Pancreas (tissue), 10 donors: ENCODE measurements around the gene ATP8B3. TPM values are rescaled to one million over a fixed set of nuclear protein-coding genes. Genes with fewer than 3 reads are reported as not detected.

Experiments
- ATAC-seq, 4 donors: fragments of 200-7000 bp; cut with Tn5 transposase; one replicate each; pipeline versions ENCODE4 v1.8.0 to v1.9.1; 2020; ENCODE audit warnings: mild to moderate bottlenecking in 4 of 4, moderate library complexity in 4 of 4
- DNase-seq, 6 donors: peaks; one replicate each; pipeline ENCODE4 v3.0.0-alpha.2; 2020
- FAIRE-seq: peaks from 2 replicates; lab custom pipeline; 2012; peaks lifted over from hg19 to GRCh38; lab: Jason Lieb, UNC
- H3K27ac ChIP-seq, 4 donors: fragments of 200-600 bp; sonication (generic); 1 replicate in 3 of 4; 2 replicates in 1 of 4; pipeline versions ENCODE4 v1.5.0 to v1.8.0; 2020
- H3K27me3 ChIP-seq, 4 donors: fragments of 200-600 bp; one replicate each; pipeline ENCODE4 v1.8.0; 2021
- H3K36me3 ChIP-seq, 3 donors: fragments of 200-600 bp; sonication (generic) in 1 of 3; one replicate each; pipeline versions ENCODE4 v1.5.0 to v1.8.0; 2020 to 2021
- H3K4me1 ChIP-seq, 3 donors: fragments of 200-600 bp; one replicate each; pipeline ENCODE4 v1.8.0; 2021
- H3K4me3 ChIP-seq, 4 donors: fragments of 200-600 bp; sonication (generic) in 2 of 4; one replicate each; pipeline versions ENCODE4 v1.5.0 to v1.8.0; 2020 to 2021
- H3K9me3 ChIP-seq, 4 donors: fragments of 200-600 bp; one replicate each; pipeline ENCODE4 v1.8.0; 2021
- CTCF ChIP-seq, 4 donors: fragments of 200-600 bp; sonication (generic) in 3 of 4; IDR thresholded peaks; one replicate each; pipeline versions ENCODE4 v1.5.0 to v1.8.0; 2021; ENCODE audit warnings: antibody characterized with exemption in 4 of 4
- WGBS, 2 donors: extraction: QIAGEN DNeasy Blood & Tissue Kit; methylation state at CpG; one replicate each; pipeline ENCODE4 v1.1.7; 2013; 5-methylcytosine and 5-hydroxymethylcytosine counted together
- intact Hi-C, 3 donors: fragments of 100-400 bp; cut with DNase I; formaldehyde crosslinking; loops; one replicate each; pipeline versions ENCODE4 v1.11.1 to v1.14.2; 2022
- polyA plus RNA-seq, 2 donors: library from polyadenylated mRNA; stranded (reverse); fragments of 200-250 nt; gene quantifications; one replicate each; pipeline ENCODE4 v1.2.3, GENCODE V29; 2013
- total RNA-seq, 6 donors: library from RNA; stranded (reverse); fragmentation: NEBNext Ultra II Directional in 4 of 6; extraction: Animal tissue kit (Norgen Biotek cat#: 25700) in 4 of 6; gene quantifications; one replicate each; pipeline versions ENCODE4 v1.2.1 to v1.2.4, GENCODE V29; 2021 to 2023
- donor health status: healthy with polysubstance abuse.
- donor health status: DM: no; HTN: no; CAD: no; lungs with moderate emphysema.
- donor health status: DM: no; HTN: no; CAD: no.
- donor health status: control.
- donor health status: control.
- donor health status: Bipolar disorder and iron deficiency.
- donor health status: DM: yes; HTN: yes; CAD: no.
- donor health status: DM: no; HTN: no; CAD: no.
- donor health status: DM: no; HTN: no; CAD: no.
- donor health status: DM: yes; HTN: yes; CAD: no.

The ATP8B3 gene
- total and polyA plus RNA-seq, 8 donors, result 0.32 to 1.1 (median 0.54) TPM

DNA sequence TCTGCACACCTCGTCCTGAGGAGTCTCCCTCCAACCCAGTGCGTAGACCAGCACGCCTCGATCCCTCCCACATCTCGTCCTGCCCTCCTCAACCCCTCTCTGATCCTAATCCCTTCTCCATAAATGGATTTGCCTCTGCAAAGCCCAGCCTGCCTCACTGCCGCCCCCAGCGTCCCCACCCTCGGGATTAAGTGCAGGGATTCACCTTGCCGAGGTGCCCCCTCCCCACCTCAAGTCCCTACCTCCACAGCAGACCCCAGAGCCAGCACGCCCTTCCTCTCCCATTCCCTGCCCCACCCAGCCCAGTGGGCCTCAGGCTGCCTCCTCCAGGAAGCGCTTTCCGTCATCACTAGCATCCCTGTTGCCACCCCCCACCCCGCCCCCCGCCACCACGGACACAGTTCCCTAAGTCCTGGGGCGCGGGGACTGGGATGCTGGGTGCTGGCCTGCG is 47.3 kb upstream of the ATP8B3 start:
- FAIRE-seq (no peak), DNase-seq (no peak), ATAC-seq (no peak)
- intact Hi-C loops, result no loop called here
- H3K4me1 ChIP-seq, result peaks cover 0 to 26% (median 0%) of the 10 kb centered on the region in 3 donors
- WGBS, 2 donors, result 72 to 77% methylated on average over 18 of the region's 18 CpGs
- no peaks in the 10 kb centered on the region for H3K36me3 ChIP-seq
- no peak overlapping the region for H3K4me3 ChIP-seq
- H3K9me3 ChIP-seq, result no peaks in the 10 kb centered on the region
- TF ChIP-seq CTCF (IDR thresholded peaks at IDR 0.05), result no peak
- H3K27ac ChIP-seq, result no peak overlapping the region
- H3K27me3 ChIP-seq, result no peaks in the 10 kb centered on the region

DNA sequence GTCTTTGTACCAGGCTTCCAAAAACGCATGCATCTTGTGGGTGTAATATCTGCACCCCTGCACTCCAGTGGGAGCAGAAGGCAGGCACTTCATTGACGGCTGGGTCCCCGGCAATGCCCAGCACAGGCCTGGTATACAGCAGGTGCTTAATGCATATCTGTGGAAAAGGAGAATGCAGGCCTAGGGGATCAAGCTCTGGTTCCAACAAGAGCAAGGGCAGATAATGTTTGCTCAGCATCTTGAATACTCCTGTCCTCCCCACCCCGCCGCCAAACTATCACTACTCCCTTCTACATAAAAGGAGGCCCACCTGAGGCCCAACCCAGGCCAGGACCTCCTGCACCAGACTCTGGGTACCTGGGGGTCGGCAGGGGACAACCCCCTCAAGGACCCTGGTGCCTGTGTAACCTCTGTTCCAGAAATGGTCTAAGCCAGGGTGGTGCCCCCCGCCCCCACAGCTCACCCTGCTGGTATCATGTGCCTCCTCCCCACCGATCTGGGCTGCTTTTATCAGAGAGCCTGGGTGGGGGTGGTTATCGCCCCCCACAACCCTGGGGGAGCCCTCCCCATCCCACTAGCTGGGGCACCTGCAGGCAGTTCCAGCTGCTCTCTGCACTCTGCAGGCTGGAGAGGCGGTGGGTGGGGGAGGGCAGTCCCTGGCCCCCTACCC is 46.5 kb upstream of the ATP8B3 start:
- DNase-seq, result peak in 2 of 6 donors; percentile 23 to 38
- intact Hi-C loops, result no loop called here
- Histone ChIP-seq H3K27ac (peak overlapping the region in 1 of 4 donors; percentile 82), H3K36me3 (no peaks in the 10 kb centered on the region), H3K4me1 (peaks cover 0 to 26% (median 0%) of the 10 kb centered on the region in 3 donors), H3K4me3 (no peak overlapping the region), H3K27me3 (no peaks in the 10 kb centered on the region), H3K9me3 (no peaks in the 10 kb centered on the region)
- 73% methylated on average over 10 of the region's 10 CpGs for whole genome bisulfite sequencing, 2 donors
- no peak for ATAC-seq
- TF ChIP-seq CTCF (IDR thresholded peaks at IDR 0.05), result no peak
- FAIRE-seq, result no peak

DNA sequence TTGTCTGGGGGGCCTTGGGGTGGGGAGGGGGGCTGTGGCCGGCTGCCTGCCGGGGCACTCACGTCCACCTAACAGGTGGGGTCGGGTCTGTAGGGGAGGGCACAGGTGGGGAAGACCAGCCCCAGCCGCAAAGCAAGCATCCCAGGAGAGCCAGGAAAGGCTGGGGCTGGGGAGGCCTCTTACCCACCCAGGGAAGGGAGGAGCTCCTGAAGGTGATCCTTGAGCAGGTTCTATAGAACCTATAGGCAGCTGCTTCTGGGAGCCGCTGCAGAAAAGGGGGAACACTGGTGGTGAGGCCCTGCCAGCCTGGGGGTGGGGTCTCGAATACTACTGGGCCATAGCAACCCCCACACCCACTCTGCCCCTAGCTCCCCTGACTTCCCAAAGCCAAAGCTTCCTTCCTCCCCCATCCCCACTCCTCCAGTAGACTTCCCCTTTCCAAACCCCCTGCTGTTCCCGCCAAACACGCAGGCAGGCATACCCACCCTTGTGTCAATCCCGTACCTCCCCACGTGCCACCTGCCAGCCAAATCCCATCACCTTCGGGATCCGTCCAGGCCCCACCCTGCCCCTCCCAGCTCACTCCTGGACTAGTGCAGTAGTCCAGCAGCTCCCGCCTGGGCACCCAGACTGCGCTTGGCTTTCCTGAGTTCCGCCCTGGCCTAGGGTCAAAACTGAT is 45.7 kb upstream of the ATP8B3 start:
- Histone ChIP-seq H3K4me3 (peak overlapping the region in 2 of 4 donors; percentile 9 to 40), H3K4me1 (peaks cover 0 to 26% (median 0%) of the 10 kb centered on the region in 3 donors)

GRCh38 chr19:1856698-1857603 is 44.9 kb upstream of the ATP8B3 start:
- Histone ChIP-seq H3K27ac (peak overlapping the region; percentile 55 to 82 (median 72)), H3K36me3 (no peaks in the 10 kb centered on the region), H3K4me1 (peaks cover 0 to 26% (median 0%) of the 10 kb centered on the region in 3 donors), H3K9me3 (no peaks in the 10 kb centered on the region), H3K27me3 (no peaks in the 10 kb centered on the region), H3K4me3 (peak overlapping the region in 2 of 4 donors; percentile 16 to 40)
- peak in 5 of 6 donors; percentile 80 to 85 (median 82) for DNase-seq
- 40 to 41% methylated on average over 61 to 70 of the region's 73 CpGs for WGBS, 2 donors
- ATAC-seq, result peak; percentile 30 to 66 (median 61)
- intact Hi-C loops, result no loop called here
- FAIRE-seq, result no peak
- no peak for TF ChIP-seq CTCF (IDR thresholded peaks at IDR 0.05)

More for the DNA sequence above, 45.7 kb upstream of the ATP8B3 start:
- FAIRE-seq, result no peak
- Histone ChIP-seq H3K27ac (peak overlapping the region; percentile 55 to 82 (median 72)), H3K9me3 (no peaks in the 10 kb centered on the region), H3K27me3 (no peaks in the 10 kb centered on the region), H3K36me3 (no peaks in the 10 kb centered on the region)
- DNase-seq, result peak in 2 of 6 donors; percentile 19 to 27
- intact Hi-C loops, result no loop called here
- WGBS, 2 donors, result 62 to 73% methylated on average over 15 to 16 of the region's 16 CpGs
- TF ChIP-seq CTCF (IDR thresholded peaks at IDR 0.05), result no peak
- no peak for ATAC-seq
